ENCODE results near the gene IRF2BP2.

DNA sequence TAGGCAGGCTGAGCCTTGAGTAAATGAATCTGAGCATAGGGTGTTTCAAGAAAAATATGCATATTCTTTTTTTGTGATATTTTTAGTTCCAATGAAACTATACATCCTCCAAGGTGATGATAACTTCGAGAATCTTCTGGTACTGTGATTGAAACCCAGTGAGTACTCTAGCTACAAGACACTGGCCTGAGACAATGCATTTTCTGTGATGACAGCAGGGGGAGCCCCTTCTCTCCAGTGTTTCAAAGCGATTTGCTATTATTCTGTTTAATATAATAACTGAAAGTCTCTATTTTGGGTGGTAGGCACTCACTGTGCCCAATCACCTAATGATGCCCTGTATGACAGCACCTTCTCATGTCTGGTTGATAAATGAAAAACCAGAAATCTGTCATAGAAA, 12.1 kb downstream of the IRF2BP2 start:
- TF ChIP-seq HOXA7 (CRISPR knock-in tag; IDR thresholded peaks at IDR 0.05; ENCODE audit: borderline replicate concordance) (no peak), ZNF600 (tag by site-specific recombination; IDR thresholded peaks at IDR 0.05) (no peak), ZBTB1 (tag by site-specific recombination; IDR thresholded peaks at IDR 0.05) (no peak), ZNF629 (tag by site-specific recombination; IDR thresholded peaks at IDR 0.05) (no peak), GLI4 (tag by site-specific recombination; IDR thresholded peaks at IDR 0.05) (no peak), ZNF510 (tag by site-specific recombination; IDR thresholded peaks at IDR 0.05; ENCODE audit: insufficient replicate concordance) (no peak)
- TF ChIP-seq, protein P1, sequence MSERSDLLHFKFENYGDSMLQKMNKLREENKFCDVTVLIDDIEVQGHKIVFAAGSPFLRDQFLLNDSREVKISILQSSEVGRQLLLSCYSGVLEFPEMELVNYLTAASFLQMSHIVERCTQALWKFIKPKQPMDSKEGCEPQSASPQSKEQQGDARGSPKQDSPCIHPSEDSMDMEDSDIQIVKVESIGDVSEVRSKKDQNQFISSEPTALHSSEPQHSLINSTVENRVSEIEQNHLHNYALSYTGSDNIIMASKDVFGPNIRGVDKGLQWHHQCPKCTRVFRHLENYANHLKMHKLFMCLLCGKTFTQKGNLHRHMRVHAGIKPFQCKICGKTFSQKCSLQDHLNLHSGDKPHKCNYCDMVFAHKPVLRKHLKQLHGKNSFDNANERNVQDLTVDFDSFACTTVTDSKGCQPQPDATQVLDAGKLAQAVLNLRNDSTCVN (tag by site-specific recombination; optimal IDR thresholded peaks at IDR 0.05) = no peak
- TF ChIP-seq, protein P2, sequence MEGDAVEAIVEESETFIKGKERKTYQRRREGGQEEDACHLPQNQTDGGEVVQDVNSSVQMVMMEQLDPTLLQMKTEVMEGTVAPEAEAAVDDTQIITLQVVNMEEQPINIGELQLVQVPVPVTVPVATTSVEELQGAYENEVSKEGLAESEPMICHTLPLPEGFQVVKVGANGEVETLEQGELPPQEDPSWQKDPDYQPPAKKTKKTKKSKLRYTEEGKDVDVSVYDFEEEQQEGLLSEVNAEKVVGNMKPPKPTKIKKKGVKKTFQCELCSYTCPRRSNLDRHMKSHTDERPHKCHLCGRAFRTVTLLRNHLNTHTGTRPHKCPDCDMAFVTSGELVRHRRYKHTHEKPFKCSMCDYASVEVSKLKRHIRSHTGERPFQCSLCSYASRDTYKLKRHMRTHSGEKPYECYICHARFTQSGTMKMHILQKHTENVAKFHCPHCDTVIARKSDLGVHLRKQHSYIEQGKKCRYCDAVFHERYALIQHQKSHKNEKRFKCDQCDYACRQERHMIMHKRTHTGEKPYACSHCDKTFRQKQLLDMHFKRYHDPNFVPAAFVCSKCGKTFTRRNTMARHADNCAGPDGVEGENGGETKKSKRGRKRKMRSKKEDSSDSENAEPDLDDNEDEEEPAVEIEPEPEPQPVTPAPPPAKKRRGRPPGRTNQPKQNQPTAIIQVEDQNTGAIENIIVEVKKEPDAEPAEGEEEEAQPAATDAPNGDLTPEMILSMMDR (tag by site-specific recombination; IDR thresholded peaks at IDR 0.05) = no peak
- TF ChIP-seq, protein P3, sequence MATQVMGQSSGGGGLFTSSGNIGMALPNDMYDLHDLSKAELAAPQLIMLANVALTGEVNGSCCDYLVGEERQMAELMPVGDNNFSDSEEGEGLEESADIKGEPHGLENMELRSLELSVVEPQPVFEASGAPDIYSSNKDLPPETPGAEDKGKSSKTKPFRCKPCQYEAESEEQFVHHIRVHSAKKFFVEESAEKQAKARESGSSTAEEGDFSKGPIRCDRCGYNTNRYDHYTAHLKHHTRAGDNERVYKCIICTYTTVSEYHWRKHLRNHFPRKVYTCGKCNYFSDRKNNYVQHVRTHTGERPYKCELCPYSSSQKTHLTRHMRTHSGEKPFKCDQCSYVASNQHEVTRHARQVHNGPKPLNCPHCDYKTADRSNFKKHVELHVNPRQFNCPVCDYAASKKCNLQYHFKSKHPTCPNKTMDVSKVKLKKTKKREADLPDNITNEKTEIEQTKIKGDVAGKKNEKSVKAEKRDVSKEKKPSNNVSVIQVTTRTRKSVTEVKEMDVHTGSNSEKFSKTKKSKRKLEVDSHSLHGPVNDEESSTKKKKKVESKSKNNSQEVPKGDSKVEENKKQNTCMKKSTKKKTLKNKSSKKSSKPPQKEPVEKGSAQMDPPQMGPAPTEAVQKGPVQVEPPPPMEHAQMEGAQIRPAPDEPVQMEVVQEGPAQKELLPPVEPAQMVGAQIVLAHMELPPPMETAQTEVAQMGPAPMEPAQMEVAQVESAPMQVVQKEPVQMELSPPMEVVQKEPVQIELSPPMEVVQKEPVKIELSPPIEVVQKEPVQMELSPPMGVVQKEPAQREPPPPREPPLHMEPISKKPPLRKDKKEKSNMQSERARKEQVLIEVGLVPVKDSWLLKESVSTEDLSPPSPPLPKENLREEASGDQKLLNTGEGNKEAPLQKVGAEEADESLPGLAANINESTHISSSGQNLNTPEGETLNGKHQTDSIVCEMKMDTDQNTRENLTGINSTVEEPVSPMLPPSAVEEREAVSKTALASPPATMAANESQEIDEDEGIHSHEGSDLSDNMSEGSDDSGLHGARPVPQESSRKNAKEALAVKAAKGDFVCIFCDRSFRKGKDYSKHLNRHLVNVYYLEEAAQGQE (tag by site-specific recombination; IDR thresholded peaks at IDR 0.05) = no peak
- TF ChIP-seq, protein P4, sequence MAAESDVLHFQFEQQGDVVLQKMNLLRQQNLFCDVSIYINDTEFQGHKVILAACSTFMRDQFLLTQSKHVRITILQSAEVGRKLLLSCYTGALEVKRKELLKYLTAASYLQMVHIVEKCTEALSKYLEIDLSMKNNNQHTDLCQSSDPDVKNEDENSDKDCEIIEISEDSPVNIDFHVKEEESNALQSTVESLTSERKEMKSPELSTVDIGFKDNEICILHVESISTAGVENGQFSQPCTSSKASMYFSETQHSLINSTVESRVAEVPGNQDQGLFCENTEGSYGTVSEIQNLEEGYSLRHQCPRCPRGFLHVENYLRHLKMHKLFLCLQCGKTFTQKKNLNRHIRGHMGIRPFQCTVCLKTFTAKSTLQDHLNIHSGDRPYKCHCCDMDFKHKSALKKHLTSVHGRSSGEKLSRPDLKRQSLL (tag by site-specific recombination; IDR thresholded peaks at IDR 0.05) = no peak
- TF ChIP-seq, protein P5, sequence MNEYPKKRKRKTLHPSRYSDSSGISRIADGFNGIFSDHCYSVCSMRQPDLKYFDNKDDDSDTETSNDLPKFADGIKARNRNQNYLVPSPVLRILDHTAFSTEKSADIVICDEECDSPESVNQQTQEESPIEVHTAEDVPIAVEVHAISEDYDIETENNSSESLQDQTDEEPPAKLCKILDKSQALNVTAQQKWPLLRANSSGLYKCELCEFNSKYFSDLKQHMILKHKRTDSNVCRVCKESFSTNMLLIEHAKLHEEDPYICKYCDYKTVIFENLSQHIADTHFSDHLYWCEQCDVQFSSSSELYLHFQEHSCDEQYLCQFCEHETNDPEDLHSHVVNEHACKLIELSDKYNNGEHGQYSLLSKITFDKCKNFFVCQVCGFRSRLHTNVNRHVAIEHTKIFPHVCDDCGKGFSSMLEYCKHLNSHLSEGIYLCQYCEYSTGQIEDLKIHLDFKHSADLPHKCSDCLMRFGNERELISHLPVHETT (tag by site-specific recombination; IDR thresholded peaks at IDR 0.05) = no peak

Data from HEK293 (cell line).